Glutamatergic neuron (in vitro differentiated cells): Measurements from ENCODE around the gene LYG1. TPM values are rescaled to one million over a fixed set of nuclear protein-coding genes. Genes with fewer than 3 reads are reported as not detected.
A peak's percentile ranks its signal among the peaks of the same experiment; 100 is the strongest.

Experiments used
- DNase-seq: peaks from one replicate; pipeline ENCODE4 v3.0.0; 2022
- H3K27ac Mint-ChIP-seq: one replicate; pipeline ENCODE4 v1.8.0; 2020; ENCODE audit warnings: mild to moderate bottlenecking, mixed read lengths, inconsistent platforms; ENCODE audit not compliant: unreplicated experiment
- H3K27me3 Mint-ChIP-seq: one replicate; pipeline ENCODE4 v1.8.0; 2020; ENCODE audit warnings: mild to moderate bottlenecking, moderate library complexity, mixed read lengths, inconsistent platforms; ENCODE audit not compliant: unreplicated experiment
- H3K36me3 Mint-ChIP-seq: one replicate; pipeline ENCODE4 v1.8.0; 2020; ENCODE audit warnings: mild to moderate bottlenecking, mixed read lengths, inconsistent platforms; ENCODE audit not compliant: unreplicated experiment
- H3K4me1 Mint-ChIP-seq: one replicate; pipeline ENCODE4 v1.8.0; 2020; ENCODE audit warnings: mild to moderate bottlenecking, low read depth, mixed read lengths, inconsistent platforms; ENCODE audit not compliant: unreplicated experiment
- H3K4me3 Mint-ChIP-seq: one replicate; pipeline ENCODE4 v1.8.0; 2020; ENCODE audit warnings: mild to moderate bottlenecking, mixed read lengths, inconsistent platforms; ENCODE audit not compliant: unreplicated experiment
- H3K9me3 Mint-ChIP-seq: one replicate; pipeline ENCODE4 v1.8.0; 2020; ENCODE audit warnings: mild to moderate bottlenecking, moderate library complexity, mixed read lengths, inconsistent platforms; ENCODE audit not compliant: unreplicated experiment
- total RNA-seq: library from RNA; stranded (reverse); fragmentation: NEBNext Ultra II Directional; extraction: Animal tissue kit (Norgen Biotek cat#: 25700); gene quantifications from one replicate; pipeline ENCODE4 v1.2.1, GENCODE V29; 2021; ENCODE audit not compliant: unreplicated experiment
- TF ChIP-seq, protein P1 (sequence below): fragments of 200-600 bp; sonication (generic); IDR thresholded peaks from one replicate; pipeline ENCODE4 v1.5.0; 2021; ENCODE audit not compliant: partially characterized antibody, unreplicated experiment

LYG1 gene
- total RNA-seq, 1 donor from 2014 or later = 1.2 TPM

DNA sequence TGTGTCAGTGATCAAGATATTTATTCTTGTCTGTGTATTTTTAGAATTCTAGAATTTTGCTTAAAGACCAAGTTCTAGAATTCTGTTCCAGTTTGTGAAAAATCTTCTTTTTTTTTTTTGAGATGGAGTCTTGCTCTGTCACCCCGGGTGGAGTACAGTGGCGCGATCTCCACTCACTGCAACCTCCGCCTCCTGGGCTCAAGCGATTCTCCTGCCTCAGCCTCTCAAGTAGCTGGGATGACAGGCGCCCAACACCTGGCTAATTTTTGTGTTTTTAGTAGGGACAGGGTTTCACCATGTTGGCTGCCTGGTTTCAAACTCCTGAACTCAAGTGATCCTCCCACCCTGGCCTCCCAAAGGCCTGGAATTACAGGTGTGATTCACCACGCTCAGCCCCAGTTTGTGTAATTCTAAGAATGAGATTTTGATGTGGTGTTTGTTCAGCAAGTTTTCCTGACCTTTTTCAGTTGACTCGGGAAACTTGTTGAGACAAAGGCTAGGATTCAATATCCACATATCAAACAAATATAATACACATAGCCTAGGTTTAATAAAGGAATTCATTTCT, 39.8 kb upstream of the LYG1 start:
- H3K4me3 Mint-ChIP-seq = no peak overlapping the region
- peaks cover 5% of the 10 kb centered on the region for H3K4me1 Mint-ChIP-seq
- TF ChIP-seq, protein P1, sequence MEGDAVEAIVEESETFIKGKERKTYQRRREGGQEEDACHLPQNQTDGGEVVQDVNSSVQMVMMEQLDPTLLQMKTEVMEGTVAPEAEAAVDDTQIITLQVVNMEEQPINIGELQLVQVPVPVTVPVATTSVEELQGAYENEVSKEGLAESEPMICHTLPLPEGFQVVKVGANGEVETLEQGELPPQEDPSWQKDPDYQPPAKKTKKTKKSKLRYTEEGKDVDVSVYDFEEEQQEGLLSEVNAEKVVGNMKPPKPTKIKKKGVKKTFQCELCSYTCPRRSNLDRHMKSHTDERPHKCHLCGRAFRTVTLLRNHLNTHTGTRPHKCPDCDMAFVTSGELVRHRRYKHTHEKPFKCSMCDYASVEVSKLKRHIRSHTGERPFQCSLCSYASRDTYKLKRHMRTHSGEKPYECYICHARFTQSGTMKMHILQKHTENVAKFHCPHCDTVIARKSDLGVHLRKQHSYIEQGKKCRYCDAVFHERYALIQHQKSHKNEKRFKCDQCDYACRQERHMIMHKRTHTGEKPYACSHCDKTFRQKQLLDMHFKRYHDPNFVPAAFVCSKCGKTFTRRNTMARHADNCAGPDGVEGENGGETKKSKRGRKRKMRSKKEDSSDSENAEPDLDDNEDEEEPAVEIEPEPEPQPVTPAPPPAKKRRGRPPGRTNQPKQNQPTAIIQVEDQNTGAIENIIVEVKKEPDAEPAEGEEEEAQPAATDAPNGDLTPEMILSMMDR = no peak
- H3K9me3 Mint-ChIP-seq = peaks cover 1% of the 10 kb centered on the region
- no peaks in the 10 kb centered on the region for H3K27me3 Mint-ChIP-seq
- no peak overlapping the region for H3K27ac Mint-ChIP-seq
- H3K36me3 Mint-ChIP-seq = no peaks in the 10 kb centered on the region
- no peak for DNase-seq

DNA sequence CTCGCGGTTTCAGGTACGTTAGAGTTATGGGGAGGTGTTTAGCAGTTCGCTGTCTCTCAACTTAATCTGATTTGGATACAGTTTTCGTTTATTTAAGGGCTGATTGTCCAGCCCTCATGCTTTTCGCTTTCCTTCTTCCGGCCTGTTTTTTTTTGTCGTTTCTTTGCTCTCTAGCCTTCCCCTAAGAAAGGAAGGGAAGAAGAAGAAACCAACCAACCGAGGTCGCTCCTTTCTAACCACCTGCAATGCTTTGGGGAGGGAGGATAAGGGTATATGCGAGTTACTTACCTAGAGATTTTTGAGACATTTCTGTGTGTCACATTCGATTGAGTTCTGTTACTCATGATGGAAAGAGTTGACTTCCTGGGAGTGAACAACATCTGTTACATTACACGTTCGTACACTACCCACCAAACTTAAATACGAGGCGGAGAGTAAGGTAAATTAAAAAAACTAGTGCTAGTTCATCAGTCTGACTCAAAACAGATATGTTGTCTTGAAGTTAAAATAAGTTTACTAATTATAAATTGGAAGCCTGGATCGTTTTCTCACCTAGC, 37.1 kb upstream of the LYG1 start:
- no peak for DNase-seq
- Mint-ChIP-seq H3K4me3 (no peak overlapping the region), H3K9me3 (peaks cover 6% of the 10 kb centered on the region), H3K27me3 (no peaks in the 10 kb centered on the region), H3K36me3 (no peaks in the 10 kb centered on the region), H3K27ac (no peak overlapping the region), H3K4me1 (peaks cover 16% of the 10 kb centered on the region)
- TF ChIP-seq, protein P1 = no peak

DNA sequence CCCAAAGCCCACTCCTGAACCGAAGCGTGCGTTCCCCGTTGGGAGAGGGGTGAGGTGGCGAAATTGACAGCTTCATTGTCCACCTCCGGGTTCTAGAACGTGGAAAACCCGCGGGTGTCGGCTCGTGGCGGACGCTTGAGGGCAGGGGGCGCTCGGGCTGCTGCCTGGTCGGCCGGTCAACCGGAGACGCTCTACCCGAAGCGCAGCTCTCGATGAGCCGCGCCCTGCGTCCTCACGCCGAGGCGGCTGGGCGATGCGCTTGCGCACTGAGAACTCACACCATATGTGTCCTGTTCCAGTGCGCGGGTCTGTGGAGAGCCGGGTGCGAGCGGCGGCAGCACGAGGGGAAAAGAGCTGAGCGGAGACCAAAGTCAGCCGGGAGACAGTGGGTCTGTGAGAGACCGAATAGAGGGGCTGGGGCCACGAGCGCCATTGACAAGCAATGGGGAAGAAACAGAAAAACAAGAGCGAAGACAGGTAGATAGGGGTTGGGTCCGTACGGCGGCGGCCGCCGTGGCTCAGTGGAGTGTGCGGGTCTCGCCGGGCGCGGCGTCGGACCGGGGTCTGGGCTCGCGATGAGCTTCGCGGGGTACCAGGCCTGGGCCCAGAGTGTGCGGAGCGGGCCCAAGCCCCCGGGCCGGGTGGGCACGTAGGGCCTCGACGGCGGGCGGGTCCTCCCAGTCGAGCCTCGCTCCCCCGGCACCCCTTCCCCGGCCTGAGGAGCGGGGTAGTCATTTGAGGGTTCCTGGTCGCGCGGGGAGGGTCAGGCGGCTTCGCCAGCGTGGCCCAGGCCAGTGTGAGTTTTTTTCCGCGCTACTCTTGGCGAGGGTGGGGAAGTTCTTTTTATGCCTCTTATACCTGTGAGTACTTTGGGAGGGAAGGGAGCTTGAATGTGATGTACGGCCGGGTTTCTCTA, 36.4 kb upstream of the LYG1 start, which contains the start of gene EIF5B:
Gene EIF5B, plus strand, starts transcription at position 277 of the 916 bp plus-strand sequence. Its CDS starts 166 bp downstream, at position 443.
- Mint-ChIP-seq H3K36me3 (no peaks in the 10 kb centered on the region), H3K27ac (no peak within 1 kb of the TSS), H3K27me3 (no peaks in the 10 kb centered on the region), H3K9me3 (peaks cover 5% of the 10 kb centered on the region), H3K4me1 (peaks cover 14% of the 10 kb centered on the region), H3K4me3 (no peak within 1 kb of the TSS)
- TF ChIP-seq, protein P1 = peak; percentile 55
- peak; percentile 98 for DNase-seq

DNA sequence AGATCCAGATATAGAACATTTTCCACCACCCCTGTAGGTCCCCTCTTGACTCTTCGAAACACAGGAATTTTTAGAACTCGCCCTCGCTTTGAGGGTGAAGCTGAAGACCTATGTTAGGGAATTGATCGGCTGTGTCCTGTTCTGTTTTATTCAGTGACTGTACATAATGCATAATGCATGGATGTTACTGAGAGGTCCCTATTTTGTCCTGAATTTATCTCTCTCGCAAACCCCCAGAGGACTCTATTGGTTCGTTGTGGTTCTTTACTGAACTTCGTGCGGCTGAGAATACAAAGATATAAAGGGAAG, 35.8 kb upstream of the LYG1 start:
- peaks cover 14% of the 10 kb centered on the region for H3K4me1 Mint-ChIP-seq
- TF ChIP-seq, protein P1 = no peak
- H3K36me3 Mint-ChIP-seq = no peaks in the 10 kb centered on the region
- no peaks in the 10 kb centered on the region for H3K27me3 Mint-ChIP-seq
- no peak overlapping the region for H3K4me3 Mint-ChIP-seq
- H3K9me3 Mint-ChIP-seq = peaks cover 5% of the 10 kb centered on the region
- no peak for DNase-seq
- no peak overlapping the region for H3K27ac Mint-ChIP-seq
